Hepatocyte (in vitro differentiated cells): ENCODE data around the gene GDPD1.

Experiments
- CTCF ChIP-seq: fragments of 200-600 bp; sonication (generic); IDR thresholded peaks from 2 replicates; pipeline ENCODE4 v1.5.1; 2016; ENCODE audit warnings: antibody characterized with exemption, mild to moderate bottlenecking; ENCODE audit not compliant: poor library complexity
- EZH2 ChIP-seq: fragments of 200-600 bp; sonication (generic); IDR thresholded peaks from 2 replicates; pipeline ENCODE4 v1.6.1; 2016; ENCODE audit warnings: antibody characterized with exemption, mild to moderate bottlenecking, borderline replicate concordance
- EZH2phosphoT487 ChIP-seq: fragments of 200-600 bp; sonication (generic); IDR thresholded peaks from one replicate; pipeline ENCODE4 v1.6.1; 2018; ENCODE audit warnings: antibody characterized with exemption, mild to moderate bottlenecking, low read depth, moderate library complexity; ENCODE audit not compliant: unreplicated experiment, severe bottlenecking

GRCh38 chr17:59310263-59310920 is 90.1 kb downstream of the GDPD1 start:
- TF ChIP-seq EZH2phosphoT487 (no peak), CTCF (no peak), EZH2 (no peak)
